HCT116 (cell line): ENCODE measurements around the gene NOXO1. TPM values are rescaled to one million over a fixed set of nuclear protein-coding genes. Genes with fewer than 3 reads are reported as not detected.

Experiments used
- EGR1 ChIP-seq: IDR thresholded peaks from 2 replicates; pipeline ENCODE4 v1.6.1; 2012; ENCODE audit warnings: low read depth
- ZFX ChIP-seq: fragments of 450-650 bp; IDR thresholded peaks from 2 replicates; pipeline ENCODE4 v1.6.1; 2017
- ZNF274 ChIP-seq: fragments of 200-500 bp; sonication (Bioruptor generic); IDR thresholded peaks from 2 replicates; pipeline ENCODE4 v1.6.1; 2014; ENCODE audit warnings: mild to moderate bottlenecking, low read depth, low read length, inconsistent platforms
- total RNA-seq: library from RNA; stranded (reverse); gene quantifications from one replicate; pipeline ENCODE4 v1.2.1, GENCODE V29; 2021; ENCODE audit not compliant: unreplicated experiment
- TF ChIP-seq, protein P1 (sequence below), 3 experiments: fragments of 200-600 bp in 1 of 3; sonication (generic) in 1 of 3; IDR thresholded peaks in 2 of 3; conservative IDR thresholded peaks in 1 of 3; 2 replicates each; pipeline ENCODE4 v1.5.1; 2012 to 2017; ENCODE audit warnings: low read depth in 2 of 3, low read length in 2 of 3, antibody characterized with exemption in 1 of 3, borderline replicate concordance in 1 of 3, control low read depth in 1 of 3, mild to moderate bottlenecking in 1 of 3, mixed read lengths in 1 of 3, mixed run types in 1 of 3, moderate library complexity in 1 of 3; ENCODE audit not compliant: insufficient read depth in 1 of 3
- TF ChIP-seq, protein P2 (sequence below): IDR thresholded peaks from 2 replicates; pipeline ENCODE4 v1.6.1; 2011; ENCODE audit warnings: mild to moderate bottlenecking, low read length, moderate library complexity; ENCODE audit not compliant: insufficient replicate concordance; ENCODE audit errors: extremely low read depth
- TF ChIP-seq, protein P3 (sequence below): IDR thresholded peaks from 2 replicates; pipeline ENCODE4 v1.6.1; 2012

The NOXO1 gene
- total RNA-seq, 1 experiment from 2014 or later: 10.0 TPM

DNA sequence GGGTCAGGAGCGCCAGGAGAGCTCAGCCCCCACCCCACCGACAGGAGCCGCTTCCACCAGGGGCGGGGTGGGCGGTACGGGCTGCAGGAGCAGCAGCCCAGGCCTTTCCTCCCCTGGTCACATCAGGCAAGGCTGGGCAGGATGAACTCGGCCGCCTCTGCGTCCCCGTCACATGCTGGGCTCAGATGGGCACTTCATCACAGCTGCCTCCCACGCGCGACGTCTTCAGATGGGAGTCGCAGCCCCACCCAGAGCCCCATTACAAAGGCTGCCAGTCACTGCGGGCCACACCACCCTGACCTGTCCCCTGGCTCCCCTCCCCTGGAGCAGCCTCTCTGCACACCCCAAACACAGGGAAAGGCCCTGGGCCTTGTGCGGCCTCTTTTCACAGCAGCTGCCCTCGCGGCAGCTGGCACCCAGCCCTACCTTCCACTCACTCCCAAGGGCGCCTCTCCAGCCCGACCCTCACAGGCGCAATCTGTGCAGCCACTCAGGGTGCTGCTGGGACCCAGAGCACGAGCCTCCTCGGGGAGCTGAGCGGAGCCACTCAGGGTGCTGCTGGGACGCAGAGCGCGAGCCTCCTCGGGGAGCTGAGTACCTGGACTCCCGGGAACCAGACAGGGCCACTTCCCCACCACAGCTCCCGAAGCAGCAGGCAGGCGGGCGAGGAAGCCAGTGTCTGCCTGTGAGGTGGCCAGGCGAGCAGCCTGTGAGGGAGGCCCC, 23.7 kb upstream of the NOXO1 start (continued):
- TF ChIP-seq, protein P1, sequence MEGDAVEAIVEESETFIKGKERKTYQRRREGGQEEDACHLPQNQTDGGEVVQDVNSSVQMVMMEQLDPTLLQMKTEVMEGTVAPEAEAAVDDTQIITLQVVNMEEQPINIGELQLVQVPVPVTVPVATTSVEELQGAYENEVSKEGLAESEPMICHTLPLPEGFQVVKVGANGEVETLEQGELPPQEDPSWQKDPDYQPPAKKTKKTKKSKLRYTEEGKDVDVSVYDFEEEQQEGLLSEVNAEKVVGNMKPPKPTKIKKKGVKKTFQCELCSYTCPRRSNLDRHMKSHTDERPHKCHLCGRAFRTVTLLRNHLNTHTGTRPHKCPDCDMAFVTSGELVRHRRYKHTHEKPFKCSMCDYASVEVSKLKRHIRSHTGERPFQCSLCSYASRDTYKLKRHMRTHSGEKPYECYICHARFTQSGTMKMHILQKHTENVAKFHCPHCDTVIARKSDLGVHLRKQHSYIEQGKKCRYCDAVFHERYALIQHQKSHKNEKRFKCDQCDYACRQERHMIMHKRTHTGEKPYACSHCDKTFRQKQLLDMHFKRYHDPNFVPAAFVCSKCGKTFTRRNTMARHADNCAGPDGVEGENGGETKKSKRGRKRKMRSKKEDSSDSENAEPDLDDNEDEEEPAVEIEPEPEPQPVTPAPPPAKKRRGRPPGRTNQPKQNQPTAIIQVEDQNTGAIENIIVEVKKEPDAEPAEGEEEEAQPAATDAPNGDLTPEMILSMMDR (IDR thresholded peaks at IDR 0.05 in 2 of 3, conservative IDR thresholded peaks at IDR 0.05 in 1 of 3; ENCODE audit: borderline replicate concordance in 1 of 3, insufficient read depth in 1 of 3, low read depth in 2 of 3, low read length in 2 of 3): no peak
- TF ChIP-seq EGR1 (no peak), ZFX (no peak), ZNF274 (no peak)
- TF ChIP-seq, protein P2, sequence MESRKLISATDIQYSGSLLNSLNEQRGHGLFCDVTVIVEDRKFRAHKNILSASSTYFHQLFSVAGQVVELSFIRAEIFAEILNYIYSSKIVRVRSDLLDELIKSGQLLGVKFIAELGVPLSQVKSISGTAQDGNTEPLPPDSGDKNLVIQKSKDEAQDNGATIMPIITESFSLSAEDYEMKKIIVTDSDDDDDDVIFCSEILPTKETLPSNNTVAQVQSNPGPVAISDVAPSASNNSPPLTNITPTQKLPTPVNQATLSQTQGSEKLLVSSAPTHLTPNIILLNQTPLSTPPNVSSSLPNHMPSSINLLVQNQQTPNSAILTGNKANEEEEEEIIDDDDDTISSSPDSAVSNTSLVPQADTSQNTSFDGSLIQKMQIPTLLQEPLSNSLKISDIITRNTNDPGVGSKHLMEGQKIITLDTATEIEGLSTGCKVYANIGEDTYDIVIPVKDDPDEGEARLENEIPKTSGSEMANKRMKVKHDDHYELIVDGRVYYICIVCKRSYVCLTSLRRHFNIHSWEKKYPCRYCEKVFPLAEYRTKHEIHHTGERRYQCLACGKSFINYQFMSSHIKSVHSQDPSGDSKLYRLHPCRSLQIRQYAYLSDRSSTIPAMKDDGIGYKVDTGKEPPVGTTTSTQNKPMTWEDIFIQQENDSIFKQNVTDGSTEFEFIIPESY: no peak
- TF ChIP-seq, protein P3, sequence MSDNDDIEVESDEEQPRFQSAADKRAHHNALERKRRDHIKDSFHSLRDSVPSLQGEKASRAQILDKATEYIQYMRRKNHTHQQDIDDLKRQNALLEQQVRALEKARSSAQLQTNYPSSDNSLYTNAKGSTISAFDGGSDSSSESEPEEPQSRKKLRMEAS: no peak
